ENCODE measurements around the gene SMIM29. TPM values are rescaled to one million over a fixed set of nuclear protein-coding genes. Genes with fewer than 3 reads are reported as not detected.

Gene SMIM29
- total and polyA plus RNA-seq, 7 experiments from 2014 or later: 13.9 to 45.5 (median 23.8) TPM

DNA sequence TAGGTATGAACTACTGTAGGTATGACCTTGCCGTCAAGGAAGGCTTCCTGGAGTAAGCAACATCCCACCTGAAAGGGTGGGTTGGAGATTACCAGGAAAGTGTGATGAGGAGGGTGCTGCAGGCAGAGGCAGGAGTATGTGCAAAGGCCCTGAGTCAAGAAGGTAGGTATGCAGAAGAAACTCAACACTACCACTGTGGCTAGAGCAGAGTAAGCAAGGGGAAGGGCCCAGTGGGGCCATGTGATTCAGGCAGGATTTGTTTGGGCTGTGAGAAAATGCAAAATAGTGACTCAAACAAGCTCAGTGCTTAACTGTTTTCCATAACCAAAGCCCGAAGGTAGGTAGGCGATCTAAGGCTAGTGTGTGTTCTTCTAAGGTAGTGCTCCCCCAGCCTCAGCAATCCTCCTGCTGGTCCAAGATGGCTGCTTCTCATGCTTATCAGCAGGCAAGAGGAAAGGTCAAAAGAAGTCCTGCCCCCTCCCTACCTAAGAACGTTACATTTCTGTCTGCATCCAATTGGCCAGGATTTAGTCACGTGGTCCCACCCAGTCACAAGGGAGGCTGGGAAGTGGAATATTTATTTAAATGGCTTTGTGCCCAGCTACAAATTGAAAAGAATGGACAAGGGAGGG lies 48.4 kb downstream of the SMIM29 start:
- Histone ChIP-seq H3K27ac (ENCODE audit: low read depth, low read length) (no peak overlapping the region), H3K36me3 (ENCODE audit: control insufficient read depth in 2 of 3, insufficient read depth in 3 of 3, low read length in 3 of 3) (no peaks in the 10 kb centered on the region), H3K4me1 (ENCODE audit: control insufficient read depth in 2 of 2, insufficient read depth in 2 of 2, low read length in 2 of 2) (peaks cover 4 to 6% of the 10 kb centered on the region in 2 donors), H3K4me3 (ENCODE audit: low read length) (no peak overlapping the region), H3K9me3 (ENCODE audit: control insufficient read depth in 2 of 3, low read length in 3 of 3) (no peaks in the 10 kb centered on the region), H3K27me3 (ENCODE audit: control insufficient read depth in 2 of 2, insufficient read depth in 2 of 2, low read length in 2 of 2) (no peaks in the 10 kb centered on the region)
- Mint-ChIP-seq H3K36me3 (no peaks in the 10 kb centered on the region), H3K4me3 (no peak overlapping the region), H3K27ac (no peak overlapping the region), H3K4me1 (peaks cover 0 to 8% (median 6%) of the 10 kb centered on the region in 7 donors), H3K27me3 (peaks cover 0 to 10% (median 0%) of the 10 kb centered on the region in 5 donors), H3K9me3 (peaks cover 0 to 3% (median 0%) of the 10 kb centered on the region in 11 donors)
- intact Hi-C loops (cut with micrococcal nuclease): no loop called here
- DNase-seq: no peak
- ChIA-PET CTCF (no interaction called here), POLR2A (interaction anchor here (0.6 to 1.7 kb wide), 2 partner anchors 37 to 215 kb away, joined by 4 to 7 read pairs; partner anchors contain the start of gene HMGA1)
- ATAC-seq: no peak

DNA sequence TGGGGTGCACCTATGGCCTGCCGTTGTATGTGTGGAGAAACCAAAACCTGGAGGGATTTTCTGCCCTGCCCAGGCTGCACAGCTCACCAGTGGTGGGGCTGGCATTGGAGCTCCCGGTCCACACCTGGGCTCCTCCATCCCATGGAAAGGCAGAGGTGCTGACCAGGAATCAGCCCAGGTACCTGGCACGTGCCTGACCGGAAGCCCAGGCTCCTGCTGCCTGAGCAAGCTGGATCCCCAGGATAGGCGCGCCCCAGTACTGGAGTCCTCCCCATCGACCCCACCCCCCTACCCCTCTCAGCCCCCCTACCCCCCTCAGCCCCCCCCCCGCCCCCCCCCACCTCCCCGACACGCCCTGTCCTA lies 52.0 kb downstream of the SMIM29 start:
- POLR2A ChIA-PET: interaction anchor here (1.0 to 2.2 kb wide), 5 partner anchors 14 to 218 kb away, joined by 4 to 19 read pairs (median 11); partner anchors contain the start of genes HMGA1 and SMIM29
- H3K9me3 Mint-ChIP-seq: peaks cover 0 to 1% (median 0%) of the 10 kb centered on the region in 11 donors

More for the DNA sequence above, 52.0 kb downstream of the SMIM29 start:
- CTCF ChIA-PET: interaction anchor here (0.5 to 4.8 kb wide), 14 partner anchors 10 to 419 kb away, joined by 3 to 47 read pairs (median 4); partner anchors contain the start of genes HMGA1 and SMIM29
- peak overlapping the region; percentile 79 to 91 (median 87) for H3K4me3 Mint-ChIP-seq
- peak overlapping the region in 3 of 9 donors; percentile 61 to 69 (median 67) for H3K27ac Mint-ChIP-seq
- Histone ChIP-seq H3K36me3 (ENCODE audit: control insufficient read depth in 2 of 3, insufficient read depth in 3 of 3, low read length in 3 of 3) (no peaks in the 10 kb centered on the region), H3K4me3 (ENCODE audit: low read length) (peak overlapping the region; percentile 90), H3K27ac (ENCODE audit: low read depth, low read length) (peak overlapping the region; percentile 72), H3K27me3 (ENCODE audit: control insufficient read depth in 2 of 2, insufficient read depth in 2 of 2, low read length in 2 of 2) (no peaks in the 10 kb centered on the region), H3K9me3 (ENCODE audit: control insufficient read depth in 2 of 3, low read length in 3 of 3) (no peaks in the 10 kb centered on the region), H3K4me1 (ENCODE audit: control insufficient read depth in 2 of 2, insufficient read depth in 2 of 2, low read length in 2 of 2) (peaks cover 4 to 6% of the 10 kb centered on the region in 2 donors)
- ATAC-seq (no peak), DNase-seq (no peak)
- no peaks in the 10 kb centered on the region for H3K36me3 Mint-ChIP-seq
- H3K27me3 Mint-ChIP-seq: peaks cover 0 to 13% (median 0%) of the 10 kb centered on the region in 5 donors
- H3K4me1 Mint-ChIP-seq: peaks cover 0 to 11% (median 8%) of the 10 kb centered on the region in 7 donors
- intact Hi-C loops (cut with micrococcal nuclease): loop anchor here (1.0 to 5.0 kb wide), 13 partner anchors 34 to 943 kb away; partner anchors contain the start of genes HMGA1 (in 1 of the 2), NUDT3 (in 1 of the 2) and SMIM29 (in 1 of the 2)

Small RNAs within 50 kb of the gene (microRNA-seq; reads per million reads assigned to microRNA genes)
- not detected for gene MIR6835 (ENCODE audit: borderline microRNAs expressed)

Other genes with a start within 250 kb of the SMIM29 start
- not detected for gene GRM4, start 102.9 kb downstream of the SMIM29 start, total RNA-seq
- not detected for gene GRM4, start 102.9 kb downstream of the SMIM29 start, polyA plus RNA-seq
- 100 to 1,000 TPM in 2 of 5 experiments, 10 to 100 TPM in 3; 90.0 to 180 (median 95.3) TPM for gene HMGA1, start 12.1 kb downstream of the SMIM29 start, total RNA-seq
- 10 to 100 TPM; 35.7 to 41.0 TPM for gene HMGA1, start 12.1 kb downstream of the SMIM29 start, polyA plus RNA-seq
- 10 to 100 TPM; 16.2 to 29.7 (median 25.4) TPM for gene NUDT3, start 143.7 kb upstream of the SMIM29 start, total RNA-seq
- 10 to 100 TPM; 10.4 to 11.5 TPM for gene NUDT3, start 143.7 kb upstream of the SMIM29 start, polyA plus RNA-seq
- gene RPS10, start 177.1 kb upstream of the SMIM29 start, total RNA-seq: 1,000 to 10,000 TPM; 1,466 to 3,151 (median 2,905) TPM
- gene RPS10, start 177.1 kb upstream of the SMIM29 start, polyA plus RNA-seq: 1,000 to 10,000 TPM; 1,999 to 2,306 TPM
- gene PACSIN1, start 217.1 kb upstream of the SMIM29 start, total RNA-seq: 1 to 10 TPM in 2 of 5 experiments, under 1 TPM in 3; 0.34 to 3.5 (median 0.57) TPM
- gene PACSIN1, start 217.1 kb upstream of the SMIM29 start, polyA plus RNA-seq: under 1 TPM in 1 of 2 donors, not detected in 1; 0.29 TPM

Data from naive thymus-derived CD4-positive, alpha-beta T cell (primary cell).